NCI-H1417 (cell line): ENCODE results near the gene DHX16.
A peak's percentile ranks its signal among the peaks of the same experiment; 100 is the strongest.
"Not testable (repeated sequence)": the region's sequence is repeated elsewhere in the genome, so short reads cannot be mapped to it uniquely, and the experiment has no call there.

Experiments
- DNase-seq, 3 experiments: peaks; one replicate each; lab custom pipeline; 2025; lab: John Stamatoyannopoulos, UW

Gene DHX16

DNA sequence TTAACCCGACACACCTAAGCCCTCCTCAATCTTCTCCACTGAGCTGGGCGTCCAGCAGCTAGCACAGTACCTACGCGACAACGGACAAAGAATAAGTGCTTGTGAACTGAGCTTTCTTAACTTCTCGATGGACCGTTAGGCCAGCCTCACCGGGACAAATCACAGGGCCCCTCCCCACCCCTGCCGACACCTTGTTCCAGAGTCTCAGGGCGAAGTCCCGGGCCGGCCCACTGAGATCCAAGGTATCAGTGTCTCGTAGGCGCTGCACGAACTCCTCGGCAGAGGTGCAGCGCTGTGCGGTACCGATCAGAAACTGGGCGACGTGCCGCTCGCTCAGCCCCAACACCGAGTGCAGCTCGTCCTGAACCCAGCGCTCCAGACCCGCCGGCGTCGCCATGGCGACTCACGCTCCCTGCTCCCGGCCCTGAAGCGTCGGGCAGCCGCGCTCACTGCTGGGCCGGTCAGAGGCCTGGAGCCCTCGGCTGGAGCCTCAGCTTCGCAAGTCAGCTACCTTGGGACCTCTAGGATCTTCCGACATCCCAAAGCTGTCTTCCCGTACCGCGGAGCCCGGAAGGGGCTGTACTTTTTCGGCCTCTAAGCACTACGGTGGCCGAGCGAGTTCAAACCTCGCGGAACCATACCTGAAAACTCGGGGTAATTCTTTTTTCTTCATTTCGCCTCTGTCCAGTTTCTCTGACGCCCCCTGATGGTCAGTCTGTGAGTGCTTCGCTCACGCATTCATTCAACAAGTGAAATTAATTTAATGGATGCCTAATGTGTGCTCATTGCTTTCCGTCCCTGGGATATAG lies at the start of gene DHX16:
DHX16 (minus strand) TSS at position 562 of the 809 bp plus-strand sequence; CDS start at position 397, 165 bp downstream.
- DNase-seq: peak; percentile 89 to 97 (median 94)

DNA sequence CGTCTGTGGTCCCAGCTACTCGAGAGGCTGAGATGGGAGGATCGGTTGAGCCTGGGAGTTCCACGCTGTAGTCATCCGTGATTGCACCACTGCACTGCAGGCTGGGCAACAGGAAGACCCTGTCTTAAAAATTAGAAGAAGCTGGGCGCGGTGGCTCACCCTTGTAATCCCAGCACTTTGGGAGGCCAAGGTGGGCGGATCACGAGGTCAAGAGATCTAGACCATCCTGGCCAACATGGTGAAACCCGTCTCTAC lies 49.1 kb upstream of the DHX16 start:
- not testable (repeated sequence) for DNase-seq

GRCh38 chr6:30721198-30722024 lies 48.6 kb upstream of the DHX16 start:
- peak; percentile 89 to 93 (median 91) for DNase-seq

GRCh38 chr6:30720738-30721197 lies 48.0 kb upstream of the DHX16 start:
- DNase-seq: peak; percentile 64 to 88 (median 78)

- peak; percentile 95 to 99 (median 95) for DNase-seq
Observed at GRCh38 chr6:30719791-30720737, 47.3 kb upstream of the DHX16 start, which contains the start of gene TUBB. TUBB (plus strand) TSS chr6:30720352; CDS start chr6:30720507, 155 bp downstream.

GRCh38 chr6:30719356-30719755 lies 46.5 kb upstream of the DHX16 start:
- peak in 1 of 3 experiments; percentile 81 for DNase-seq

- not testable (repeated sequence) for DNase-seq
Observed at GRCh38 chr6:30717845-30718720, 45.3 kb upstream of the DHX16 start.

- peak; percentile 97 to 99 (median 99) for DNase-seq
Observed at GRCh38 chr6:30717129-30717844, 44.5 kb upstream of the DHX16 start, which contains the start of gene MDC1. MDC1 (minus strand) TSS chr6:30717281; CDS start chr6:30715175, 2,106 bp downstream.

GRCh38 chr6:30716879-30717128 lies 44.0 kb upstream of the DHX16 start:
- DNase-seq: no peak

DNA sequence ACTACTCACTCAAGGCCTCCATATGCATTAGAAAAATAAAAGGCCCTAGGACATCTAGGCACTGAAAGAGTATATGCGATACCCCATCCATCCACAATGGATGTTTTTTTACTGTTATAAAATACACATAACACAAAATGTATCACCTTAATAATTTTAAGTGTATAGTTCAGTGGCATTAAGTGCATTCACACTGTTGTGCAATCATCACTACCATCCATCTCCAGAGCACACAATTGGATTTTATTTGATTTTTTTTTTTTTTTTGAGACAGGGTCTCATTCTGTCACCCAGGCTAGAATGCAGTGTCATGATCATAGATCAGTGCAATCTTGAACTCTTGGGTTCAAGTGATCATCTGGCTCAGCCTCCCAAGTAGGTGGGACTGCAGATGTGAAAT lies 41.5 kb upstream of the DHX16 start:
- no peak for DNase-seq

- DNase-seq: no peak
Observed at GRCh38 chr6:30712441-30712945, 39.7 kb upstream of the DHX16 start.

DNA sequence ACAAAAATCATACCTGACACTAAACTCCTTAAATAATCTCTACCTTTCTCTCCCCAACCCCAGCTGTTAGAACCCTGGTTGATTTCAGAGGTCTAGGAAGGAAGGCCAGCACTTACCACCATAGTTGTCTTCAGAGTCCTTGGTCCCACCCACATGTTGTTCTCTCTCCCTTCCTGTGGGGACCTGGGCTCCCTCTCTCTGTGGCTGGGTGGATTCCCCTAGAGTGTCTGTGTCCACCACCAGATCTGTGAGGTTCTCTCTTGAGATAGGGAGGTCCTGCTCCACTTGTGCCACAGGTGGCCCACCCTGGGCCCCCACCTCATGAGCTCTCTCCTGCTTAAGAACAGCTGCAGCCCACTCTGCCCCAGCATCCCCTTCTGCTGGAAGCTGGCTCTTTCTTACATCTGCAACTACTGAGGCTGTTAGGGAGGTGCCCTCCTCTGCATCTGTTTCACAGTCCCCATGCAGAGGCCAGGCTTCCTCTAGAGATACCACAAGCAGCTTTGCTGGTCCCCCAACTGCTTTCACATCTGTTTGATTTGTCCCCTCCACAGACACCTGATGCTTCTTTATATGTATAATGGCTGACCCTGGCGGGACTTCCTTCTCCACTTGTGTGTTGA lies 39.1 kb upstream of the DHX16 start:
- DNase-seq: no peak

DNA sequence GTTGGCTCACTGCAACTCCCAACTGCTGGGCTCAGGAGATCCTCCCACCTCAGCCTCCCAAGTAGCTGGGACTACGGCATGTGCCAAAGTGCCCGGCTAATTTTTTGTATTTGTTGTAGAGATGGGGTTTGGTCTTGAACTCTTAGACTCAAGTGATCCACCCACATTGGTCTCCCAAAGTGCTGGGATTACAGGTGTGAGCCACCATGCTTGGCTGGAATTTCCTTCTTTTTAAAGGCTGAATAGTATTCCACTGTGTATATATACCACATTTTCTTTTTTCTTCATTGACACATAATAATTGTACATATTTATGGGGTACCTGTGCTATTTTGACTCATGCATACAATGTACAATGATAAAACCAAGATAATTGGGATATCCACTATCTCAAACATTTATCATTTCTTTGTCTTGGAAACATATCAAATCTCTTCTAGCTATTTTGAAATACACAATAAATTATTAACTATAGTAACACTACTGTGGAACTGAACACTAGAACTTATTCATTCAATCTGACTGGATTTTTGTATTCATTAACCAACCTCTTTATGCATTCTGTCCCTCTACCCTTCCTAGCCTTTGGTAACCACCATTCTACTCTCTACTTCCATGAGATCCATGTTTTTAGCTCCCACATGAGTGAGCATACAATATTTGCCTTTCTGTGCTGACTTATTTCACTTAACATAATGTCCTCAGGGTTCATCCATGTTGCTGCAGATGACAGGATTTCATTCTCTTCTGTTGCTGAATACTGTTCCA lies 36.5 kb upstream of the DHX16 start:
- no peak for DNase-seq

- peak; percentile 69 to 92 (median 80) for DNase-seq
Observed at GRCh38 chr6:30707281-30707850, 34.6 kb upstream of the DHX16 start.

DNA sequence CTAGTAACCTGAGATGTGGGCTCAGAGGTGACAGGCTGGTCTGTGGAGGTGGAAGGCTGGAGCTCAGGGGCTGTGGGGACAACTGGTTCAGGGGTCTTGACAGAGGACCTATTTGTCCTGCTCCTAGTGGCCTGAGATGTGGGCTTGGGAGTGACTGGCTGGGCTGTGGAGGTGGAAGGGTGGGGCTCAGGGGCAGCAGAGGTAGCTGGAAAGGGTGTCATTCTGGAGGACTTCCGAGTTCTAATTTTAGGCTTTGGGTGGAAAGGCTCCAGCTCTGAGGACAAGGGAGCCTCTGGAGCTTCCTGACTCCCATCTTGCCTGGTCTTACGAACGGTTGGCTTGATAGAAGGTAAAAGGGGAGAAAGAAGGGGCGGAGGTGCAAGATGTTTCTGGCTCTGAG lies 32.8 kb upstream of the DHX16 start:
- no peak for DNase-seq

DNA sequence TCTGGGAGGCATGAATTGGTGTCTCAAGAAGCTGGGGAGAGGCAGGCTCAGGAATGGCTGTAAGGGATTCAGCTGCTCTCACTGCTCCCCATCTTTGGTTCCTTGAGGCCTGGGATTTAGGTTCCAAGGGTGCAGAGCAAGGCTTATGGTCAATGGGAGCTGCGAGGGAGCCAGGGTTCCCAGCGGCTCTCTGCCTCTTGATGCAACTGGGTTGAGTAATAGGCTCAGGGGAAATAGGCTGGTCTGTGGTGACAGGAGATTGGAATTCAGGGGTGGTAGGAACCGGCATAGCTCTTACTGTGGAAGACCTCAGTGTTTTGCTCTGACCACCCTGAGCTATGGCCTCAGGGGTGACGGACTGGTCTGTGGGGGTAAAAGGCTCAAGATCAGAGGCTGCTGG lies 31.0 kb upstream of the DHX16 start:
- no peak for DNase-seq

DNA sequence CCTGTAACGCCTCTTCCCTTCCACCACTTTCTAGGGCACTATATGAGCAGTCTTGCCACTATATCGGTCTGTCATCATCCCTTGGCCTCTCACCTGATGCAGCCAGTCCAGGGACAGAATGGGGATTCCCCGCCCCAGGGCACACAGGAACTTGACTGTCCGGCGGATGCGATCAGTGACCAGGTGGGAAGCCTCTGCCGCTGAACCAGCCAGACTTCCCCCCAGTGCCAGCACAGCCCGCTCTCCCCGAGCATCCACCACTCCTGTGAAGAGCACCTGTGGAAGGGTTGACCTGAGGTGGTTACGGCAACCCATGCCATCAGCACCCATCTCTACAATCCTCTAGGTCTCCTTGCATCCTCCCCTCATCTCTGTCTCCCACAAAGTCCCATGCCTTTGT lies 30.2 kb upstream of the DHX16 start:
- no peak for DNase-seq

GRCh38 chr6:30700340-30700739 lies 27.5 kb upstream of the DHX16 start:
- no peak for DNase-seq

GRCh38 chr6:30696432-30696831 lies 23.6 kb upstream of the DHX16 start:
- no peak for DNase-seq
